Endothelial cell of umbilical vein (primary cell): ENCODE measurements around the gene PRSS21.

Experiments used
- CTCF ChIP-seq, 2 donors: IDR thresholded peaks; 1 replicate in 1 of 2; 2 replicates in 1 of 2; pipeline ENCODE4 v1.5.1; 2011; ENCODE audit warnings: low read length in 2 of 2, mild to moderate bottlenecking in 2 of 2, moderate library complexity in 2 of 2, control low read depth in 1 of 2, inconsistent platforms in 1 of 2, low read depth in 1 of 2; ENCODE audit not compliant: insufficient read depth in 1 of 2; ENCODE audit errors: extremely low read depth in 1 of 2
- EZH2 ChIP-seq: IDR thresholded peaks from 2 replicates; pipeline ENCODE4 v1.6.1; 2012; ENCODE audit warnings: borderline replicate concordance, low read depth, mild to moderate bottlenecking, moderate library complexity, low read length, inconsistent platforms; ENCODE audit not compliant: severe bottlenecking
- MYC ChIP-seq: IDR thresholded peaks from one replicate; pipeline ENCODE4 v1.6.1; 2011; ENCODE audit warnings: mild to moderate bottlenecking, low read depth, low read length
- POLR2A ChIP-seq: IDR thresholded peaks from 2 replicates; pipeline ENCODE4 v1.6.1; 2012; ENCODE audit warnings: low read depth, mild to moderate bottlenecking, control low read depth, low read length
- POLR2AphosphoS5 ChIP-seq: IDR thresholded peaks from 2 replicates; pipeline ENCODE4 v1.6.1; 2012; ENCODE audit warnings: low read depth, mild to moderate bottlenecking, control low read depth, low read length, moderate library complexity; ENCODE audit not compliant: insufficient read depth

DNA sequence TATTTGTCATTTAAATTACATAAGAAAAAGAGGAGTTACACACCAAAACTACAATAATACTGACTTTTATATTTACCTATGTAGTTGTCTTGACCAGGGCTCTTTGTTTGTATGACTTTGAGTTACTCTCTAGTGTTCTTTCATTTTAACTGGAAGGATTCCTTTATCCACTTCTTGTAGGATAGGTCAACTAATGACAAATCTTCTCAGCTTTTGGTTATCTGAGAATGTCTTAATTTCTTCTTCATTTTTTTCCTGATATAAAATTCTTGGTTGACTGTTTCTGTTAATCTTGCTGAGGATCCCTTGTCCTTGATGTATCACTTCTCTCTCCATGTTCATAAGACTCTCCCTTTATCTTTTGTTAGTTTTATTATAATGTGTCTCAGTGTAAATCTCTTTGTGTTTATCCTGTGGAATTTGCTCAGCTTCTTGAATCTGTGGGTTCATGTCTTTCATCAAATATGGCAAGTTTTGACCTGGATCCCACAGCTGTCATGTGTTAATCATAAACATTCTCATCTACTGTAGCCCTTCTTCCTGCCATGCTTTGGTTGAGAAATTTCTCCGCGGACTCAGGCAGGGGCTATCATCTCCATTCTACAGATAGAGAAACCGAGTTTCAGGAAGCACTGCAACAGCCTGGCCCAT, 13.4 kb upstream of the PRSS21 start:
- TF ChIP-seq CTCF (IDR thresholded peaks at IDR 0.05; ENCODE audit: extremely low read depth in 1 of 2, insufficient read depth in 1 of 2, low read depth in 1 of 2, low read length in 2 of 2) = no peak
- no peak for TF ChIP-seq POLR2A
- TF ChIP-seq EZH2 = no peak
- no peak for TF ChIP-seq POLR2AphosphoS5
- no peak for TF ChIP-seq MYC
